Measurements from ENCODE around the gene TTF2.

GRCh38 chr1:117011334-117011733 lies 48.8 kb upstream of the TTF2 start:
- TF ChIP-seq CTCF (conservative IDR thresholded peaks at IDR 0.05) (no peak), ZFX (IDR thresholded peaks at IDR 0.05) (no peak)
